Keratinocyte (primary cell): ENCODE data around the gene ABHD5. TPM values are rescaled to one million over a fixed set of nuclear protein-coding genes. Genes with fewer than 3 reads are reported as not detected.

ENCODE experiments used
- DNase-seq: peaks from one replicate; pipeline ENCODE4 v3.0.0-alpha.2; 2011; ENCODE audit warnings: low read depth, missing footprints, low spot score
- FAIRE-seq: peaks from 2 replicates; lab custom pipeline; 2011; peaks lifted over from hg19 to GRCh38; lab: Jason Lieb, UNC
- H2AFZ ChIP-seq: 2 replicates; pipeline ENCODE4 v1.6.0; 2012; ENCODE audit warnings: low read length, control low read depth, inconsistent platforms; ENCODE audit not compliant: control insufficient read depth
- H3K27ac ChIP-seq: 2 replicates; pipeline ENCODE4 v1.5.1; 2011; ENCODE audit warnings: low read length; ENCODE audit not compliant: control insufficient read depth, insufficient read depth
- H3K27me3 ChIP-seq: 3 replicates; pipeline ENCODE4 v1.6.0; 2011; ENCODE audit warnings: low read length; ENCODE audit not compliant: control insufficient read depth, insufficient read depth; ENCODE audit errors: extremely low read depth
- H3K36me3 ChIP-seq, 2 experiments: 2 replicates in 1 of 2; 3 replicates in 1 of 2; pipeline ENCODE4 v1.5.1; 2011; ENCODE audit warnings: low read length in 2 of 2, mild to moderate bottlenecking in 1 of 2; ENCODE audit not compliant: control insufficient read depth in 2 of 2, insufficient read depth in 2 of 2; ENCODE audit errors: extremely low read depth in 1 of 2
- H3K4me1 ChIP-seq: 3 replicates; pipeline ENCODE4 v1.5.1; 2011; ENCODE audit warnings: low read length; ENCODE audit not compliant: control insufficient read depth, insufficient read depth; ENCODE audit errors: extremely low read depth
- H3K4me2 ChIP-seq: 3 replicates; pipeline ENCODE4 v1.6.0; 2011; ENCODE audit warnings: low read depth, low read length; ENCODE audit not compliant: control insufficient read depth, insufficient read depth; ENCODE audit errors: extremely low read depth
- H3K4me3 ChIP-seq, 3 experiments: fragments of 200-600 bp in 1 of 3; sonication (generic) in 1 of 3; 2 replicates in 2 of 3; 3 replicates in 1 of 3; pipeline ENCODE4 v1.5.1; 2011 to 2016; ENCODE audit warnings: low read length in 3 of 3, mild to moderate bottlenecking in 3 of 3, control low read depth in 2 of 3, inconsistent platforms in 1 of 3, low read depth in 1 of 3, mixed read lengths in 1 of 3, mixed run types in 1 of 3, moderate library complexity in 1 of 3; ENCODE audit not compliant: control insufficient read depth in 2 of 3, insufficient read depth in 2 of 3; ENCODE audit errors: extremely low read depth in 1 of 3
- H3K79me2 ChIP-seq: 2 replicates; pipeline ENCODE4 v1.6.0; 2012; ENCODE audit warnings: low read length; ENCODE audit not compliant: control insufficient read depth, insufficient read depth
- H3K9ac ChIP-seq: 3 replicates; pipeline ENCODE4 v1.6.0; 2011; ENCODE audit warnings: low read length; ENCODE audit not compliant: control insufficient read depth, insufficient read depth; ENCODE audit errors: extremely low read depth
- H3K9me1 ChIP-seq: 3 replicates; pipeline ENCODE4 v1.6.0; 2011; ENCODE audit warnings: low read length; ENCODE audit not compliant: control insufficient read depth, insufficient read depth; ENCODE audit errors: extremely low read depth
- H3K9me3 ChIP-seq: 2 replicates; pipeline ENCODE4 v1.5.1; 2012; ENCODE audit warnings: low read depth, low read length; ENCODE audit not compliant: control insufficient read depth
- H4K20me1 ChIP-seq: 3 replicates; pipeline ENCODE4 v1.6.0; 2011; ENCODE audit warnings: low read length; ENCODE audit not compliant: control insufficient read depth, insufficient read depth; ENCODE audit errors: extremely low read depth
- CTCF ChIP-seq, 3 experiments: IDR thresholded peaks in 1 of 3; conservative IDR thresholded peaks in 1 of 3; optimal IDR thresholded peaks in 1 of 3; 2 replicates in 2 of 3; 3 replicates in 1 of 3; pipeline versions ENCODE3 to v1.5.1; 2011; ENCODE audit warnings: low read length in 3 of 3, mild to moderate bottlenecking in 3 of 3, moderate library complexity in 2 of 3, control low read depth in 1 of 3, inconsistent platforms in 1 of 3; ENCODE audit not compliant: insufficient read depth in 2 of 3; ENCODE audit errors: extremely low read depth in 1 of 3
- EZH2 ChIP-seq: IDR thresholded peaks from one replicate; pipeline ENCODE4 v1.6.1; 2012; ENCODE audit warnings: inconsistent platforms, mild to moderate bottlenecking, low read length, moderate library complexity
- dilution Hi-C: fragments of 300-500 bp; cut with MboI; formaldehyde crosslinking; loops from one replicate; pipeline ENCODE4 v1.7.0; 2020; ENCODE audit warnings: low sequenced_read_pairs; ENCODE audit not compliant: extremely low pct_ligation_motif_present
- polyA plus RNA-seq, 5 experiments: library from polyadenylated mRNA; depleted of rRNA in 3 of 5; stranded (reverse) in 3 of 5; stranded (forward) in 1 of 5; unstranded in 1 of 5; fragments of >200 nt; gene quantifications; 1 replicate in 1 of 5; 2 replicates in 3 of 5; 3 replicates in 1 of 5; pipeline versions ENCODE4 v1.2.1 to v1.2.3, GENCODE V29; 2011 to 2012; ENCODE audit warnings: missing spikeins in 2 of 5, low read depth in 1 of 5, low replicate concordance in 1 of 5

Gene ABHD5
- polyA plus RNA-seq, 1 donor (not counting 4 experiments of a cell fraction or from before 2014, with no cell fraction given): 26.8 TPM

- DNase-seq: no peak
- dilution Hi-C loops: no loop called here
- no peak overlapping the region for H3K9ac ChIP-seq
- no peak for TF ChIP-seq EZH2
- no peak for TF ChIP-seq CTCF (optimal IDR thresholded peaks at IDR 0.05 in 1 of 3, IDR thresholded peaks at IDR 0.05 in 1 of 3, conservative IDR thresholded peaks at IDR 0.05 in 1 of 3; ENCODE audit: extremely low read depth in 1 of 3, insufficient read depth in 2 of 3, low read length in 3 of 3)
- H3K4me2 ChIP-seq: peak overlapping the region; percentile 78
- no peaks in the 10 kb centered on the region for H3K9me3 ChIP-seq
- H3K27ac ChIP-seq: no peak overlapping the region
- peaks cover 28% of the 10 kb centered on the region for H3K4me1 ChIP-seq
- no peak for FAIRE-seq
- H3K36me3 ChIP-seq: no peaks in the 10 kb centered on the region
- peaks cover 13% of the 10 kb centered on the region for H3K79me2 ChIP-seq
- no peaks in the 10 kb centered on the region for H3K9me1 ChIP-seq
- H3K27me3 ChIP-seq: no peaks in the 10 kb centered on the region
- no peak overlapping the region for H2AFZ ChIP-seq
- H3K4me3 ChIP-seq: no peak overlapping the region
- no peaks in the 10 kb centered on the region for H4K20me1 ChIP-seq
These were observed 1.6 kb upstream of the ABHD5 start for GRCh38 chr3:43689166-43689565.

DNA sequence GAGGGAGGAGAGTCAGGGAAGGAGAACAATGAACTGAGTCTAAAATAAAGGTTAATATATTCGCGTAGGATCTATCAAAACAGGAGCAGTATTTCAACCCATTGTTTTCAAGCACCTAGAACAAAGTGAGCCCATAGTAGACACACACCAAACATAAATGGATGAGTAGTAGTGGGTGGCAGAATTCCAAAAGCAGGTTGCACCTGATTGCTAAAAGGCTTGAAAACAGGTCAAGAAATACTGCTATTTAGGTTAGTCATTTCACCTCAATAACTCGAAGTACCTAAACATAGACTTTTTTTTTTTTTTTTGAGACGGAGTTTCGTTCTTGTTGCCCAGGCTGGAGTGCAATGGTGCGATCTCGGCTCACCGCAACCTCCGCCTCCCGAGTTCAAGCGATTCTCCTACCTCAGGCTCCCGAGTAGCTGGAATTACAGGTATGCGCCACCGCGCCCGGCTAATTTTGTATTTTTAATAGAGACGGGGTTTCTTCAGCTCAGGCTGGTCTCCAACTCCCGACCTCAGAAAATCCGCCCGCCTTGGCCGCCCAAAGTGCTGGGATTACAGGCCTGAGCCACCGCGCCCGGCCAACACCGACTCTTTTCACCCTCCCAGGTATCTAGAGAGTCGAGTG, 855 bp upstream of the ABHD5 start:
- peak overlapping the region; percentile 50 to 64 (median 61) for H3K4me3 ChIP-seq
- dilution Hi-C loops: no loop called here
- no peak for FAIRE-seq
- H3K27me3 ChIP-seq: no peaks in the 10 kb centered on the region
- peak overlapping the region; percentile 73 for H2AFZ ChIP-seq
- peak overlapping the region; percentile 80 for H3K9ac ChIP-seq
- H4K20me1 ChIP-seq: no peaks in the 10 kb centered on the region
- H3K9me3 ChIP-seq: no peaks in the 10 kb centered on the region
- TF ChIP-seq EZH2: no peak
- no peak for TF ChIP-seq CTCF (optimal IDR thresholded peaks at IDR 0.05 in 1 of 3, IDR thresholded peaks at IDR 0.05 in 1 of 3, conservative IDR thresholded peaks at IDR 0.05 in 1 of 3; ENCODE audit: extremely low read depth in 1 of 3, insufficient read depth in 2 of 3, low read length in 3 of 3)
- H3K27ac ChIP-seq: peak overlapping the region; percentile 74
- H3K36me3 ChIP-seq: no peaks in the 10 kb centered on the region
- peaks cover 34% of the 10 kb centered on the region for H3K4me1 ChIP-seq
- peaks cover 16% of the 10 kb centered on the region for H3K79me2 ChIP-seq
- no peaks in the 10 kb centered on the region for H3K9me1 ChIP-seq
- peak overlapping the region; percentile 78 for H3K4me2 ChIP-seq
- DNase-seq: no peak
